Measurements from ENCODE around the gene PSMC5. TPM values are rescaled to one million over a fixed set of nuclear protein-coding genes. Genes with fewer than 3 reads are reported as not detected.

The PSMC5 gene
- polyA plus RNA-seq, 1 experiment, result 220 TPM

DNA sequence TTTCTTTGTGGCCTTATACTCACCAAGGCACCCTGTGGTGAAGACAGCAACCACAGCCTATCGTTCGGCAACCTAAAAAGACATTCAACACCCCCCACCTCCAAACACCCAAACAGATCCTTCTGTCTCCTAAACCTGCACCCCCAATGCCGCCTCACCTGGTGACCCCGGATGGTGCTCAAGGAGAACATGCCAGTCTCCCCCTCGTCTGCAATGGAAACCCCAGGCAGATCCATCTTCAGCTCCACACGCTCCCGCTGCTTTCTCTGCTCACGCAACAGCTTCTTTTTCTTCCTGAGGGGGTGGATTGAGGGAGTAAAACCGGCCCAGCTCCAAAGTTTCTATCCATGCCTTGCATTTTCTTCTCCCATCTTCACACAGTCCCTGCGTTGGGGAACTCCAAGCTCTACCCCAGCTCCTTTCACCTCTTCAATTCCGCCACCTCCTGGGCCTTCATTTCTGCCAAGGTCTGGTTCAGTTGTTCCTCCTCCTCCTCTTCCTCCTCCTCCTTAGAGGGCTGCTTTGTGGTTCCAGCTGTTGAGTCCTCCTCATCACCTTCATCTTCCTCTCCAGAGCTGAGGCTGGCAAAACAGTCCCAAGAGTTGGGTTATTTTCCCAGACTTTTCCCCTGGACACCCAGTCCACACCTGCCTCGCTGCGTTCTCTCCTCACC, 3.4 kb upstream of the PSMC5 start:
- no peak for DNase-seq (ENCODE audit: low read depth, low spot score)
- ChIA-PET POLR2A (no interaction called here), CTCF (no interaction called here)
- H3K27me3 ChIP-seq (ENCODE audit: control insufficient read depth, insufficient read depth, low read length), result no peaks in the 10 kb centered on the region
- TF ChIP-seq, protein P1, sequence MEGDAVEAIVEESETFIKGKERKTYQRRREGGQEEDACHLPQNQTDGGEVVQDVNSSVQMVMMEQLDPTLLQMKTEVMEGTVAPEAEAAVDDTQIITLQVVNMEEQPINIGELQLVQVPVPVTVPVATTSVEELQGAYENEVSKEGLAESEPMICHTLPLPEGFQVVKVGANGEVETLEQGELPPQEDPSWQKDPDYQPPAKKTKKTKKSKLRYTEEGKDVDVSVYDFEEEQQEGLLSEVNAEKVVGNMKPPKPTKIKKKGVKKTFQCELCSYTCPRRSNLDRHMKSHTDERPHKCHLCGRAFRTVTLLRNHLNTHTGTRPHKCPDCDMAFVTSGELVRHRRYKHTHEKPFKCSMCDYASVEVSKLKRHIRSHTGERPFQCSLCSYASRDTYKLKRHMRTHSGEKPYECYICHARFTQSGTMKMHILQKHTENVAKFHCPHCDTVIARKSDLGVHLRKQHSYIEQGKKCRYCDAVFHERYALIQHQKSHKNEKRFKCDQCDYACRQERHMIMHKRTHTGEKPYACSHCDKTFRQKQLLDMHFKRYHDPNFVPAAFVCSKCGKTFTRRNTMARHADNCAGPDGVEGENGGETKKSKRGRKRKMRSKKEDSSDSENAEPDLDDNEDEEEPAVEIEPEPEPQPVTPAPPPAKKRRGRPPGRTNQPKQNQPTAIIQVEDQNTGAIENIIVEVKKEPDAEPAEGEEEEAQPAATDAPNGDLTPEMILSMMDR (IDR thresholded peaks at IDR 0.05; ENCODE audit: low read depth, low read length), result no peak
- no peak overlapping the region for H3K4me3 ChIP-seq (ENCODE audit: low read depth, low read length)
- H3K27ac ChIP-seq (ENCODE audit: low read depth, low read length), result peak overlapping the region; percentile 39
- no peaks in the 10 kb centered on the region; the same call in 1 of the 2 replicates for H3K9me3 ChIP-seq (ENCODE audit: control insufficient read depth, insufficient read depth, low read length)

DNA sequence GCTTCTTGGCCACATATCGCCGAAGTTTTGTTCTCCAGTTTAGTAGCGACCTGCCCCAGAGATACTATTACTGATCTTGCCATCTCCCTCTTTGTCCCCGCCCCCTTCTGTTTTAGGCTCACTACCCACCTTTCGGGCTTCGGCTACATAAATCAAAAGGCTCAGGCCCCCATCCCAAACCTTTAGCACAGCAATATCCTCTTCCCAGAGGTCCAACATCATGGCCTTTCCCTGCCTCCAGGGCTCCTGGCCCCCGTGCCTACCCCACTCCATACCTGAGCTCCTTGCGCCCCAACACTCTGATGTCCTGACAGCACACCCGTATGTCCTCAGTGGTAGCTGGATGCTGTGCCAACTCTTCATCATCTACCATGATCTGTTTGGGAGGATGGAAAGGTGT, 2.9 kb upstream of the PSMC5 start:
- H3K9me3 ChIP-seq (ENCODE audit: control insufficient read depth, insufficient read depth, low read length), result no peaks in the 10 kb centered on the region; the same call in 1 of the 2 replicates
- H3K4me3 ChIP-seq (ENCODE audit: low read depth, low read length), result no peak overlapping the region
- no peak overlapping the region for H3K27ac ChIP-seq (ENCODE audit: low read depth, low read length)
- ChIA-PET POLR2A (no interaction called here), CTCF (interaction anchor here (2.5 kb wide), 1 partner anchor 10 kb away, joined by 11 read pairs; no protein-coding TSS in a partner anchor)
- no peaks in the 10 kb centered on the region for H3K27me3 ChIP-seq (ENCODE audit: control insufficient read depth, insufficient read depth, low read length)
- TF ChIP-seq, protein P1 (IDR thresholded peaks at IDR 0.05; ENCODE audit: low read depth, low read length), result no peak
- no peak for DNase-seq (ENCODE audit: low read depth, low spot score)

DNA sequence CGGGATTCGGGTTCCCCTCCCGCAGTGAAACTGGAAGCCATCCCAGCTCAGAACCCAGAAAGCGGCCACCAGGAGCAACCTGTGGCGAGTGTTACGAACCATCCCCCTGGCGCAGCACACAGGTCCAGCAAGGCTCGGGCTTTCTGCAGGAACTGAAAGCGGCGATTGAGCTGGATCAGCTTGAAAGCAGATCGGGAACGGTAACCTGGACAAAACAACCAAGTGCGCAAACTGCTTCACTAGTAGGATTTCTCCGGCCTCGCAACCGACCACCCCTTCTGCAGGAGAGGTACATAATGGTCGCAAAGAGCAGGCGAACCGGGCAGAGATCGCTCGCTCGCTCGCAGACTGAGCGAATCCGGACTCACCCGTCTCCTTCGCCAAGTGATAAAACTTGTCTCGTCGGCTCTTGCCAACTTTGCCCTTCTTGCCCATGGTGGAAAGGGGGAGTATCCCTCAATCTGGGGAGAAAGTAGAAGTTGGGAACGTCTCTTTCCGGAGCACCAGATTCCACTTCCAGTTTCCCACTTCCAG, 696 bp upstream of the PSMC5 start:
- Histone ChIP-seq H3K27ac (ENCODE audit: low read depth, low read length) (peak overlapping the region; percentile 83), H3K4me3 (ENCODE audit: low read depth, low read length) (peak overlapping the region; percentile 91), H3K9me3 (ENCODE audit: control insufficient read depth, insufficient read depth, low read length) (no peaks in the 10 kb centered on the region; the same call in 1 of the 2 replicates), H3K27me3 (ENCODE audit: control insufficient read depth, insufficient read depth, low read length) (no peaks in the 10 kb centered on the region)
- ChIA-PET CTCF (interaction anchor here (2.5 kb wide), 1 partner anchor 8 kb away, joined by 11 read pairs; no protein-coding TSS in a partner anchor), POLR2A (interaction anchor here (0.7 to 1.8 kb wide), 7 partner anchors 8 to 502 kb away, joined by 3 to 7 read pairs (median 4); partner anchors contain the start of genes CCDC47, DDX42 and SMARCD2)
- TF ChIP-seq, protein P1 (IDR thresholded peaks at IDR 0.05; ENCODE audit: low read depth, low read length), result peak; percentile 16; the same call in 1 of the 2 replicates
- no peak for DNase-seq (ENCODE audit: low read depth, low spot score)

DNA sequence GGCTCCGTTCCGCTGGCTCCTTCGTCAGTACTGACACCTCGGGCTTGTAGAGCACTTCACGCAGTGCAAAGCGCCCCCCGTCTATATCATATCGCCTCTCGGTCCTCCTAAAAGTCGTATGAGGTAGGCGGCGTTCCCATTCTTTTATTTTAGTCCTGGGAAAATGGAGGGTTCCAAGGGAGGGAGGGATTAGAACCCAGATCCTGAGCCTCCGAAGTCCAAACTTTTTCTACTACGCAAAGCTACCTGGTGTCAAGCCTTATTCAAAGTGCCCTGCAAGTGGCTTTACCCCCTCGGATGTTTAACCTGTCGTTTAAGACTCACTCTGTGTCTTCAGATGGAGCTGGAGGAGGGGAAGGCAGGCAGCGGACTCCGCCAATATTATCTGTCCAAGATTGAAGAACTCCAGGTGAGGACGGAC, 580 bp downstream of the PSMC5 start:
- TF ChIP-seq, protein P1 (IDR thresholded peaks at IDR 0.05; ENCODE audit: low read depth, low read length), result no peak
- CTCF ChIA-PET, result interaction anchor here (0.6 to 1.0 kb wide), 4 partner anchors 11 to 24 kb away, joined by 3 to 5 read pairs (median 4); no protein-coding TSS in a partner anchor
- POLR2A ChIA-PET, result interaction anchor here (0.6 to 2.4 kb wide), 6 partner anchors 11 to 206 kb away, joined by 3 to 12 read pairs (median 4); partner anchors contain the start of genes CCDC47, DDX42 and MAP3K3
- no peaks in the 10 kb centered on the region for H3K27me3 ChIP-seq (ENCODE audit: control insufficient read depth, insufficient read depth, low read length)
- DNase-seq (ENCODE audit: low read depth, low spot score), result no peak
- H3K4me3 ChIP-seq (ENCODE audit: low read depth, low read length), result peak overlapping the region; percentile 91
- H3K27ac ChIP-seq (ENCODE audit: low read depth, low read length), result peak overlapping the region; percentile 83
- H3K9me3 ChIP-seq (ENCODE audit: control insufficient read depth, insufficient read depth, low read length), result no peaks in the 10 kb centered on the region; the same call in 1 of the 2 replicates

DNA sequence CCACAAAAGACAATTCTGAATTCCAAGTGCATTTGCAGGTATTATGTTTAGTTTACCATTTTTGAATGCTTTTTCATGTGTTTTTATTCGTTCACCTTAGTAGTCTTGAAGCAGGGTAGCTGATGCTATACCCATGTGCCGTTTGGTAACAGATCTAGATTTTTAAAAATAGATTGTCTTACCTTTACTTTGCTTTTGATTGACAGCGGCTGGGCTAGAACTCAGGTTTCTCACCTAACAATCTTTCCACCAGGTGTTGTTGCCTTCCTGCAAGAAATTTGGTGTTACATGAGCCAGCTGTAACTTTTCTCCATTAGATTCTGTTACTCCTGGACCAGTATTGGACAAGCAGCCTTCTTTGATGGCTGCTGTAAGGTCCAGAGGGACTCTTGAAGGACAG, 1.7 kb downstream of the PSMC5 start:
- ChIA-PET CTCF (interaction anchor here (1.0 kb wide), 1 partner anchor 14 kb away, joined by 4 read pairs; no protein-coding TSS in a partner anchor), POLR2A (interaction anchor here (2.4 kb wide), 1 partner anchor 12 kb away, joined by 12 read pairs; no protein-coding TSS in a partner anchor)
- Histone ChIP-seq H3K27me3 (ENCODE audit: control insufficient read depth, insufficient read depth, low read length) (no peaks in the 10 kb centered on the region), H3K9me3 (ENCODE audit: control insufficient read depth, insufficient read depth, low read length) (no peaks in the 10 kb centered on the region; the same call in 1 of the 2 replicates), H3K4me3 (ENCODE audit: low read depth, low read length) (peak overlapping the region; percentile 91), H3K27ac (ENCODE audit: low read depth, low read length) (no peak overlapping the region)
- DNase-seq (ENCODE audit: low read depth, low spot score), result no peak
- TF ChIP-seq, protein P1 (IDR thresholded peaks at IDR 0.05; ENCODE audit: low read depth, low read length), result no peak

All from AG04450 (cell line).